ENCODE data around the gene CALCOCO1.

CALCOCO1 gene

DNA sequence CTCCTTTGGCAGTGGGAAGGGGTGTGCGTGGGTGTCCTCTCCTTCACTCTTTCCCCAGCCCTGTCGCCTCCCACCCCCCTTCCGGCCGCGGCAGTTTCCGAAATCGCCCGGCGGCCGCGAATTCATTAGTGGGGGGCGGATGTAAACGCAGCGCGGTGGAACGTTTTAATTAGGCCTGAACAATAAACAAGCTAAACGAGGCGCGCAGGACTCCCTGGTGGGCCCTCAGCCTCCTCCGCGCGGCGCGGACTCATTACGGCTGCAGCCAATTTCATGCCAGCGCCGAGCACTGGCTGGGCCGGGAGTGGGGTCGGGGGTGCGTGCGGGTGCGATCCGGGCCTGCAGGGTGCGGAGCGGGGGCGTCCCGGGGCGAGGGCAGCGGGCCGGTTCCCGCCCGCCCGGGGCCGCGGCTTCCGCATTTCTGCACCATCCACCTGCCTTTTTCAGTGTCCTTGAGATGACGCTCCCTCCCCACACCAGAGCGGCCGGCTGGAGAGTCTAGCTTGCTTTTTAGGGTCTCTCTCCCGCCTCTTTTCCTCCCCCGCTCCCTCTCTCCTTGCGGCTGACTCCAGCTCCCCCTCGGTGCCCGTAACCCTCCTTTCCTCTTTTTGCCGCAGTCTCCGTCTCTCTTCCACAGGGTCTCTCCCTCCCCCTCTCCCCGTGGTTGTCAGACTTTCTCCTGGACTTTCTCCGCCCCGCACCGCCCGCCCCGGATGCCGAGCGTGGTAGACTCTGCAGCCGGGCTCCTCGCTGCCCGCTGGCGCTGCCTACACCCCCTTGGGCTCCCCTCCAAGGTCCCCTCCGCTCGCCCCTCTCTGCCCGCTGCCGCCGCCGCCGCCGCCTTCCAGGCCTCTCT, 24.3 kb upstream of the CALCOCO1 start, which contains the start of gene CISTR:
TSS of gene CISTR (minus strand) at position 644 of the 856 bp plus-strand sequence.
- Histone ChIP-seq H2AFZ (ENCODE audit: low read depth) (no peak within 1 kb of the TSS), H4K20me1 (ENCODE audit: insufficient read depth) (no peaks in the 10 kb centered on the region), H3K36me3 (ENCODE audit: insufficient read depth) (no peaks in the 10 kb centered on the region), H3K4me3 (IDR thresholded peaks at IDR 0.05; ENCODE audit: insufficient read depth, low read depth, low read length) (no peak within 1 kb of the TSS), H3K4me2 (no peak within 1 kb of the TSS), H3K4me1 (ENCODE audit: low read depth, poor library complexity, severe bottlenecking) (peaks cover 10% of the 10 kb centered on the region), H3K79me2 (ENCODE audit: insufficient read depth, low read depth) (no peaks in the 10 kb centered on the region), H3K9ac (no peak within 1 kb of the TSS), H3K27me3 (ENCODE audit: insufficient read depth, low read depth) (peaks cover 82% of the 10 kb centered on the region), H3K27ac (no peak within 1 kb of the TSS)
- TF ChIP-seq, protein P1, sequence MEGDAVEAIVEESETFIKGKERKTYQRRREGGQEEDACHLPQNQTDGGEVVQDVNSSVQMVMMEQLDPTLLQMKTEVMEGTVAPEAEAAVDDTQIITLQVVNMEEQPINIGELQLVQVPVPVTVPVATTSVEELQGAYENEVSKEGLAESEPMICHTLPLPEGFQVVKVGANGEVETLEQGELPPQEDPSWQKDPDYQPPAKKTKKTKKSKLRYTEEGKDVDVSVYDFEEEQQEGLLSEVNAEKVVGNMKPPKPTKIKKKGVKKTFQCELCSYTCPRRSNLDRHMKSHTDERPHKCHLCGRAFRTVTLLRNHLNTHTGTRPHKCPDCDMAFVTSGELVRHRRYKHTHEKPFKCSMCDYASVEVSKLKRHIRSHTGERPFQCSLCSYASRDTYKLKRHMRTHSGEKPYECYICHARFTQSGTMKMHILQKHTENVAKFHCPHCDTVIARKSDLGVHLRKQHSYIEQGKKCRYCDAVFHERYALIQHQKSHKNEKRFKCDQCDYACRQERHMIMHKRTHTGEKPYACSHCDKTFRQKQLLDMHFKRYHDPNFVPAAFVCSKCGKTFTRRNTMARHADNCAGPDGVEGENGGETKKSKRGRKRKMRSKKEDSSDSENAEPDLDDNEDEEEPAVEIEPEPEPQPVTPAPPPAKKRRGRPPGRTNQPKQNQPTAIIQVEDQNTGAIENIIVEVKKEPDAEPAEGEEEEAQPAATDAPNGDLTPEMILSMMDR (conservative IDR thresholded peaks at IDR 0.05; ENCODE audit: low read depth, low read length): no peak

DNA sequence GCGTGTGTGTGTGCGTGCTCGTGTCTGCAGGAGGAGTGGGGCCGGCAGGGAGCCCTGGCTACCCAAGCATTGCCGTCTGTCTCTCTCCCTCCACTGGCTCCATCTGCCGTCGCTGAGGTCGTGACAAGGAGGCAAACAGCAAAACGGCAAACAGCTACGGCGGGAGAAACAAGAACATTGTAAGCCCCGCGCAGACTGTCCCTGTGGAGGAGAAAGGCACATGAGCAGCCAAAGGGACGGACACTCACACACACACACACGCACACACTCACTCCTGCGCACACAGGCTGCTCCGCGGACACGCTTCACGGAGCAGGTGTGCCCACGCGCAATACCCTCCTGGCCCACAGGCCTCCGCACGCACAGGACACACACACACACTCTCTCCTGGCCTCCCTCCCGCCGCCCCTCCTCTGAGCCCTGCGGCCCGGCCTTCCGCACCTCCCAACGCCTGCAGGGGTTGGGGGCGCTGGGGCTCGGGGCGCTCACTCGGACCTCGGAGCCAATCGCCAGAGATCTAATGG, 23.6 kb upstream of the CALCOCO1 start:
- H3K36me3 ChIP-seq (ENCODE audit: insufficient read depth): no peaks in the 10 kb centered on the region
- no peaks in the 10 kb centered on the region for H4K20me1 ChIP-seq (ENCODE audit: insufficient read depth)
- H3K4me2 ChIP-seq: no peak overlapping the region
- peaks cover 87% of the 10 kb centered on the region for H3K27me3 ChIP-seq (ENCODE audit: insufficient read depth, low read depth)
- H3K9ac ChIP-seq: no peak overlapping the region
- no peak overlapping the region for H3K27ac ChIP-seq
- H3K79me2 ChIP-seq (ENCODE audit: insufficient read depth, low read depth): no peaks in the 10 kb centered on the region
- TF ChIP-seq, protein P1 (conservative IDR thresholded peaks at IDR 0.05; ENCODE audit: low read depth, low read length): no peak
- H3K4me1 ChIP-seq (ENCODE audit: low read depth, poor library complexity, severe bottlenecking): peaks cover 10% of the 10 kb centered on the region
- no peak overlapping the region for H2AFZ ChIP-seq (ENCODE audit: low read depth)
- H3K4me3 ChIP-seq (IDR thresholded peaks at IDR 0.05; ENCODE audit: insufficient read depth, low read depth, low read length): no peak overlapping the region

DNA sequence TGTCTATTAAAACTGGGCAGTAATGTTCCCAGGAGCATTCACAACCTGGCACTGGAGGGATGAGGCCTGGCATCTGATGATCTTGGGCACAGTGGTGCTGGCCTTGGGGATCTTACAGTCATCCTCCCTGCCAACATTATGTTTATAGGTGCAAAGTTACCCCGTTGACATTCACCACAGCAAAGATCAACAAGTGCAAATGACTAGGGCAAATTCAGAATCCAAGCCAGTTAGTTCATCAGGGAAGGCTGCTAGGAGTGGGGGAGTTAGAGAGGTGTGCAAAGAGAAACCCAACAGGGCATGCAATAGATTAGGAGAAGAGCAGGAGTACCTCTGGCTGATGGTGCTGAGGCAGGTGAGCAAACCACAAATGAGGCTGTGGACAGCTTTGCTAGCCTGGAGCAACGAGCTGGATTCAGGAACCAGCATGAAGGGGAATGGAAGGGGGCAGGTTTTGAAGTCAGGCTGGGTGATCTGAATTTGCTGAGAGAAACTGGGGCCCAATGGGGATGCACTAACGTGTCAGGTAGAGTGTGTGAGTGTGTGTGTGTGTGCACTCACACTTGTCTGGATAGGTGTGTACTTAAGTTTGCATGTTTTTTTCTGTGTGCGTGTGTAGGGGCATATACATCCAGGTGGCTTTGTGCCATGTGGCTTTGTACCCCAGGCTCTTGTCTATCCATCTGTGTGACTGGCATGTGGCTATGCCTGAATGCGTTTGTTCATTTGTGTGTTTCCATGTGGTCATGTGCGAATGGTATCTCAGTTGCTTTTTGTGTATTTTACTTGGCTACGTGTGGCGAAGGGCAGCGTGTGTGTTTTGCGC, 22.9 kb upstream of the CALCOCO1 start:
- no peak overlapping the region for H3K4me3 ChIP-seq (IDR thresholded peaks at IDR 0.05; ENCODE audit: insufficient read depth, low read depth, low read length)
- H2AFZ ChIP-seq (ENCODE audit: low read depth): no peak overlapping the region
- H3K36me3 ChIP-seq (ENCODE audit: insufficient read depth): no peaks in the 10 kb centered on the region
- peaks cover 10% of the 10 kb centered on the region for H3K4me1 ChIP-seq (ENCODE audit: low read depth, poor library complexity, severe bottlenecking)
- H3K9ac ChIP-seq: no peak overlapping the region
- no peak overlapping the region for H3K4me2 ChIP-seq
- H3K27me3 ChIP-seq (ENCODE audit: insufficient read depth, low read depth): peaks cover 87% of the 10 kb centered on the region
- H3K27ac ChIP-seq: no peak overlapping the region
- TF ChIP-seq, protein P1 (conservative IDR thresholded peaks at IDR 0.05; ENCODE audit: low read depth, low read length): no peak
- no peaks in the 10 kb centered on the region for H3K79me2 ChIP-seq (ENCODE audit: insufficient read depth, low read depth)
- H4K20me1 ChIP-seq (ENCODE audit: insufficient read depth): no peaks in the 10 kb centered on the region

DNA sequence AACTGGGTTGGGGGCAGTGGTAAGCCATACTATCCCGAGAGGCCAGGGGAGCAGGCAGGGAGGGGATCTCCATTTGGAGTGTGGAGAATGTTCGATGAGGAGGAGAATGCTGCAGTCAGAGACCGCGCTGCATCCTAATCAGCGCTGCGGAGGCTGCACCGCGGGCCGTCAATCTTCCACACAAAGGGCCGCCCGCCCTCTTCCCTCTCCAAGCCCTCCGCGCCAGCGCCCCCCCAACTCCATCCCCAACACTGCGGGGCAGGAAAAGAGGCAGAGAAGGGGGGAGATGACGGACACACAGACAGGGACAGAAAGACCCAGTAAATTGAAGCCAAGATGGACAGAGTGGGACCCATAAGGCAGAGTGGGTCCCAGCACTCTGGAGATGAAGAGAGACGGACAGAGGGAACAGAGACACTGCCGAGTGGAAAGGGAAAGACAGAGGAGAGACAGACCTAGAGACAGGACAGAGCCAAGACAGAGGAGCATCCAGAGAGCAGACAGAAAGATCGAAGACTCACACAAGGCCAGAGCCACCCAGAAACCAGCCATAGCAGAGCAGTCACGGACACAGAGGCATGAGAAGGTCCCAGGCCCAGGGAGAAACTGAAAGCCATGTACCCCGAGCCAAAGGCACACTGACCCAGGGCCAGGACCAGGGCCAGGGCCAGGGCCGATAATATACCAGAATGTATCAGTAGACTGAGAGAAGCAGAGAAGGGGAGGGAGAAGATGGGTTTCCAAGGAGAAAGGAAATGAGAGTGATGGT, 21.0 kb upstream of the CALCOCO1 start:
- H3K79me2 ChIP-seq (ENCODE audit: insufficient read depth, low read depth): no peaks in the 10 kb centered on the region
- no peak overlapping the region for H3K4me3 ChIP-seq (IDR thresholded peaks at IDR 0.05; ENCODE audit: insufficient read depth, low read depth, low read length)
- no peak overlapping the region for H2AFZ ChIP-seq (ENCODE audit: low read depth)
- no peak overlapping the region for H3K4me2 ChIP-seq
- peaks cover 84% of the 10 kb centered on the region for H3K27me3 ChIP-seq (ENCODE audit: insufficient read depth, low read depth)
- TF ChIP-seq, protein P1 (conservative IDR thresholded peaks at IDR 0.05; ENCODE audit: low read depth, low read length): no peak; the same call in 1 of the 2 replicates
- H3K36me3 ChIP-seq (ENCODE audit: insufficient read depth): no peaks in the 10 kb centered on the region
- H3K27ac ChIP-seq: no peak overlapping the region
- H3K9ac ChIP-seq: no peak overlapping the region
- no peaks in the 10 kb centered on the region for H4K20me1 ChIP-seq (ENCODE audit: insufficient read depth)
- peaks cover 6% of the 10 kb centered on the region for H3K4me1 ChIP-seq (ENCODE audit: low read depth, poor library complexity, severe bottlenecking)

Measured in KMS-11 (cell line).